ENCODE data around the gene SLC25A29.
"Not testable (repeated sequence)": the region's sequence is repeated elsewhere in the genome, so short reads cannot be mapped to it uniquely, and the experiment has no call there.

Gene SLC25A29

DNA sequence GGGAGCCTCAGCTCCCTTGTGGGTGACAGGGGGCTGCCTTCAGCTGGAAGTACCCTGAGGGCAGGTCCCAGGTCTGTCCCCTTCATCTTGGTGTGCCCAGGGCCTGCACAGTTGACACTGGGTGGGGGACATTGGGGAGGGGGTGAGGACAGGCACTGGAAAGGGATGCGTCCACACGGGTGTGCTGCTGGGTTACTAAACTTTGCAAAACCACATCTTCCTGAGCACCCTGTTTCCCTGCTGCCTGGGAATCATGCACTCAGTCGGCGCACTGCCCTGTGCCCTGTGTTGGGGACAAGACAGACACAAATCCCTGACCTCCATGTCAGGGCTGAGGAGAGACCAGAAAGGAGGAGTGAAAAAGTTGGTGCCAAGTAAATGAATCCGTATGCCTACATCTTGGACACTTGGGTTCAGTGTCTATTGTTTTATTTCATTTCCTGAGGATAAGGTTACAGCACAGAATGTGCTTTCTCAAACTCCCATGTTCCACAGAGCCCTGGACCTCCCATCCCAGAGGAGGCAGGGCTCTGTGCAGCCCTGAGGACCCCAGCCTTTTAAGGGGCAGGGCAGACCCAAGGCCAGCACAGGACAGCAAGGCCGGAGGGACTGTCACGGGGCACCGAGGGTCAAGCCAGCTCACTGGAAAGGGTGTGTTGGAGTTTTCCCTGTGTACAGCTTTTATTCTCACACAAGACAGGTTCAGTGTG is 2.9 kb upstream of the SLC25A29 start:
- no peak for DNase-seq

DNA sequence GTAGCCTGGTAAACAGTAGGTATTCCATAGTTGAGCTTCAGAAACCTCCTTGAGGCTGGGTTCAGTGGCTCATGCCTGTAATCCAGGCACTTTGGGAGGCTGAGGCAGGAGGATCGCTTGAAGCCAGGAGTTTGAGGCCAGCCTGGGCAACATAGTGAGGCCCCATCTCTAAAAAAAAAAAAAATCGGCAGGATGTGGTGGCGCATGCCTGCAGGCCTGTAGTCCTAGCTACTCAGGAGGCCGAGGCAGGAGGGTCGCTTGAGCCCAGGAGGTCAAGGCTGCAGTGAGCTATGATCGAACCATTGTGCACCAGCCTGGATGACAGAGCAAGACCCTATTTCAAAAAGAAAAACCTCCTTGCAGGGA is 2.2 kb upstream of the SLC25A29 start:
- not testable (repeated sequence) for DNase-seq

DNA sequence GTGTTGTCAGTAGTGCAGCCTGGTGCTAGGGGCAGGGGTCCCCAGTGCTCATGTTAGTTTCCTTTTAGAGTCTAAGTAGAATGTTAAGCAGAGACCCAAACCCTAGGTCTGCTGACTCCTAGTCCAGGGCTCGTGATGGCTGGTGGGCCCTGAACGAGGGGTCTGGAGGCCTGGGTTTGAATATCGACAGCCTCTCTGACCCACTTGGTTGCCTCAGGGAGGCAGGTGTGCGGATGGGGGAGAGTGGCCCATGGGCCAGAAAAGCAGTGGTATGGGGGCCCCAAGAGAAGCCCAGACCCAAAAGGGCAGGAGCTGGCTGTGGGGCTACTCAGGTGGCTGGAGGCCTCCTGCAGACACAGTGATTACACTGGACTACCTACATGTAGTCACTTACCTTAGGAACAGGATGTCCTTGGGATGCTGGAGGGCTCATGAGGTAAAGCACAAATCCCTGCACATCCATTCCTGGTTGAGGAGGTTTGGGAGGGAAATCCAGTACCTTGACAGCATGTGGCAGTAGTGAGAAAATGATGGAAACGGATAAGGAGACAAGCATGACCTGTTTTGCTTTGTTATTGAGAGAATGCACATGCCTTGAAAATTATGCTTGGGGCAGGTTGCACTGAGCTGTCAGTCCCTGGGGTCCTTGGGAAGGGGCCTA is 1.7 kb upstream of the SLC25A29 start:
- peak in 1 of 3 experiments; percentile 29 for DNase-seq

DNA sequence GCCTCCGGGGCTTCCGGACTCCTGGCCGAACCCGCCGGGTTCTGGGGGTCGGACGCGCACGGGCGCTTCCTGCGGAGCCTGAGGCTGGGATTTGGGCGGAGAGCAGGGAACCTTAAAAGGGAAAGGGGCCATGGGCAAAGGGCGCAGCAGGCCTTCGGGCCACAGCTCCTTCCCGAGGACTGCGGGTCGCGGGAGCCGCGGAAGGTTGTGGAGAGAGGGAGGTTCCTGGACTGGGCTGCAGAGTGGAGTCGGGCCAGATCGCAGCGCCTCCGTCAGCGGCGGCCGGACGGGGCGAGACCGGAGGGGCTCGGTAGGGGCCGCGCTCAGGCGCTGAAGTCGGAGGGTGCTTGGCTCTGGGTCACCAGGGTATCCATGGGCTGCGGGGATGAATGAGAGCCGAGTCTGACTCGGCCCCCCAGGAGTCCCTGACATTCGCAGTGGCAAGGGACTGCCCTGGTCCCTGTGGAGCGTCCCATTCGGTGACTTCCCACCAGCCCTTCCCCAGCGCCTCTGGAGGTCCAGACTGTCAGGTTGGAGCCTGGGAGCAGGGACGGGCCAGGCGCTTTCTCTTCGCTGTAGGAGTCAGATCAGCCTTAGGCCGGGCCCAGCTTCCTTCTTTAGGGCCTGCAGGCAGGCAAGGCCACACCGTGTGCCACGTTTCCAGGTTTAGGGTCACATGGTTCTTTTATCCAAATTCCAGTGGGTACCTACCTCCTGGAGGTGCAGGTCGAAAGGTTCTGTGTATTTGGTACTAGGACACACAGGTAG is 938 bp upstream of the SLC25A29 start:
- DNase-seq: peak in 1 of 3 experiments; percentile 63

DNA sequence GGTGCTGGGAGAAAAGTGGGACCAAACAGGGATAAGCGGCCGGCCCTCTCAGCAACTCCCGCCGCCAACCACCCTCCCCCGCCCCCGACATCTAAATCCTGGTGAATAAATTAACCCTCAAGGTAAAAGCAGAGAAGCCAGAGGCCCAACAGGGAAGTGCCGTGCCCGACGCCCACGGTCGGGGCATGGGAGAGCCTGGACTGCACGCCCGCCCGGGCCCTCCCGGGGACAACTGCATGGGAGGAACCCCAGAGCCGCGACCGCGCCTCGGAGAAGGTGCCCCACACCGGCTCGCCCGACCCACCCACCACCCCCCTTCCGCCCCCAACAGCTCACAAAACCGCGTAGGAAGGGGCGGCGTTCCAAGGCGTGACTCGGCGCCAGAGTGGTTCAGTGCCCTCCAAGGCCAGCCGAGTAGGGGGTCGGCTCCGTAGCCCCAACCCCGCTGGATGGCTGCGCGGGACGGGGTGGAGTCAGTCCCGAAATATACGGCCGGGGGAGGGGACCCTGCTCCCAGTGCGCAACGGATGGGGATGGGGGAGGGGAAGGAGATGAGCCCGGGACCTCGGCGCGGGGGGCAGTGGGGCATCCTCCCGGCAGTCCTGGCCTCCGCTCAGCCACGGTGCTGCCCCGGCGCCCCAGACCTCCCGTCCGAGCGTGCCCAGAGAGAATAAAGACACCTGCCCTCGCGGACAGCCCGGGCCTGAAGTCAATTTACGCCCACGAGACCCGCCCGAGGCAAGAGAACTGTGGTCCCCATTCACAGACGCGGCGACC is 732 bp downstream of the SLC25A29 start:
- peak in 2 of 3 experiments; percentile 55 to 76 for DNase-seq

DNA sequence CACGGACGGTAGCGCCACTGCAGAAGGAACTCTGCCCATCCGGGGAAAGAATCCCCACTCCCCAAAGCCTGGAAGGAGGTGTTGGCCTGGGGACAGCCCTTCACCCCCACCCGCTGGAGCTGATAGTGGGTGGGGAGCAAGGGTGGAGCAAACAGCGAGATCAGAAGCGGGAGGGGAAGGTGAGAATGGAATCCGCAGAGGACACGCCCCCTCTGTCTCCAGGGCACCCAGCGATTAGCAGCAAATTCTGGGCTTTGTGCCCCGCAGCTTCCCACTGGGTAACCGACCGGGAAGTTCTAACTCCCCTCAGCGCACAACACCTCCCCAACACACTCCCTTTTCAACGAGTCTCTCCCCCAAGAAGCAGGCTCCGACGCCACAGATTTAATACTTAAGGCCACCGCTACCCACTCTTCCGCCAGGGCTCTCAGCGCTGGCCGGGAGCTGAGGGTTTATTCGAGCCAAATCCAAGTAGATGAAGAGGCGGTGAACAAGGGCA is 1.4 kb downstream of the SLC25A29 start:
- peak; percentile 62 to 83 (median 81) for DNase-seq

DNA sequence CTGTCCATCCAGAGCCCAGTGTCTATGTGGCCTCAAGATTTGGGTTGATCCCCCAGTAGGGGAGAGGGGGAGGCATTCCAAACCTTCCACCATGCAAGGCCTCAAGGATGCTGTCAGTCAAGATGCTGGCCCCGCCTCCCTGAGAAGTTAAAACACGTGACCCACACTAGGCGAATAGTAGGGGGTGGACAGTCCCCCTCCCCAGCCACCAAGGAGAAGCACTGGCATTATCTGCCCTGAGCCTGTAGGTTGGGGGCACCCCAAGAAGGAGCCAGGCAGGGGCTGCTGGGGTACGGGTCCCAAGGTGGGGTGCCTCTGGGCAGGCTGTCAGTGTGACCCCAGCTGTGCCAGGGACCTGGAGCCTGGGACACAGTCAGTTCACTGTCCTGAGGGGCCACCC is 2.3 kb downstream of the SLC25A29 start:
- DNase-seq: no peak

DNA sequence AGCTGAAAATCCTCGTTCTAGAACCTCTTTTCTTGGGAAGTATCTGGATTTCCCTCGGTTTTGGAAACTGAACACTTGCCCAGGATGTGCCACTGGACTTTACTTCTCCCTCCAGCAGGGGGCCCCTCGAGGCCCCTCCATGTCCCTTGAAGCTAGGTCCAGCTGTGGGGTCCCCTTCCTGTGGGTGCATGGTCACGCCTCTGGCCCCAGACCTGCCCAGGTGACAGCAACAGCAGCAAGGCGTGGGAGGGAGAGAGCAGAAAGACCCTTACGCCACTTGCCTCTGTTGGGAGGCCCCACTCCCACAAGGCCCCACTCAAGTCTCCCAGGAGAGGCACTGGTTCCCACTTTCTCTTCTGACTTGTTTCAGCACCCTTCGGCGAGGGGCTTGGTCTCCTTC is 3.1 kb downstream of the SLC25A29 start:
- peak in 1 of 3 experiments; percentile 33 for DNase-seq

DNA sequence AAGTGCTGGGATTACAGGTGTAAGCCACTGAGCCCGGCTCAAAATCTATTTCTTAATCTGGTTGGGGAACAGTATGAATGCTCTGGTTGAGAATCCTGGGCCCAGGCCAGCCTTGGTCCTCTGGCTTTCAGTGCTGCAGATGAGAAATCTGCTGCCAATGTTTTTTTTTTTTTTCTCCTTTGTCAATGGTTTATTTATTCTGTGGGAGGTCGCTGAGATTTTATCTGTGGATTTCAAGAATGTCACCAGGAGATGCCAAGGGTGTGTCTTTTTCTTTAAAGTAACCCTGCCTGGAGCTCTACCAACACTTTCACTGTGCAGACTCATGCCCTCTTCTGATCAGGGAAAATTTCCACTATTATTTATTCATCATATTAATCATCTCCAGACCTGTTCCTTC is 3.6 kb downstream of the SLC25A29 start:
- no peak for DNase-seq

DNA sequence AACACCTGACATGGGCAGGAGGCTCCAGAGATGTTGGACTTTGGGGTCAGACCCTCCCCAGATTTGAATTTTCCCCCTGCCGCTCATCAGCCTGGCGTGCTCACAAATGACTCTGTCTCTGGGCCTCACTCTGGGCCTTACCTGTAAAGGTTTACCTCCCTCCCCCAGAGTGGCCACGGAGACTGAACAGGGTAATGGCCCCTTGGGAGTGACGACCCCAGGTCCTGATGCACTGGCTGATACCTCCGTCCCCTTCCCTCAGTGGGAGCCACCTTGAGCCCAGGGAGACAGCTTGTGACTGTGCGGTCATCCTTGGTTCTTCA is 7.0 kb downstream of the SLC25A29 start:
- no peak for DNase-seq

DNA sequence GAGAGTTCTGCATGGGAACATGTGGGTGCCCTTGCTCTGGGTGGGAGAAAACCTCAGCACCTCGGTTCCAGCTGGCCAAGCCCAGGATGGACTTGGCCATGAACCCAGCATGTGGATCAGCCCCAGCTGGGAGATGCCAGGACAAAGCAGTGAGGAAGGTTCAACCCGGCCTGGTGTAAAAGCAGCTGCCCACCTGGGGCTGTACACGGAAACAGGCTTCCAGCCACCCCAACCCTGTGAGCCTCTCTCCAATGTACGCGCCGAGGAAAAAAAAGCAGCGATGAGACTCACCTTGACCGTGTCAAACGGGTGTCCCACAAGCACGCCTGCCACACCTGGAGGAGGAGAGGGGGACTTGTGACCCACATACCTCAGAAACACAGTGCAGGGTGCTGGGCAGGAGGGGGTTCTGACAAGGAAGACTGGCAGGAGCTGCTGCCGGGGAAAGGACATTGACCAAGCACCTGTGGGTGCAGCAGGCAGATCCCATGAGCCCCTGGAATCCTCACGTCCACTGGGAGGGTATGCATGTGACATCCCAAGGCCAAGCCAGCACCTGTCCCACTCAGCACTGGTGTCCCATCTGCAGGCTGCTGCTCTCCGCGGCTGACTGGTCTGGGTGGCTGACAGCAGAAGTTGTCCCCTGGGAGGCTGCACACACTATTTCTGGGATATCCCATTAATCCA is 7.5 kb downstream of the SLC25A29 start:
- DNase-seq: no peak

DNA sequence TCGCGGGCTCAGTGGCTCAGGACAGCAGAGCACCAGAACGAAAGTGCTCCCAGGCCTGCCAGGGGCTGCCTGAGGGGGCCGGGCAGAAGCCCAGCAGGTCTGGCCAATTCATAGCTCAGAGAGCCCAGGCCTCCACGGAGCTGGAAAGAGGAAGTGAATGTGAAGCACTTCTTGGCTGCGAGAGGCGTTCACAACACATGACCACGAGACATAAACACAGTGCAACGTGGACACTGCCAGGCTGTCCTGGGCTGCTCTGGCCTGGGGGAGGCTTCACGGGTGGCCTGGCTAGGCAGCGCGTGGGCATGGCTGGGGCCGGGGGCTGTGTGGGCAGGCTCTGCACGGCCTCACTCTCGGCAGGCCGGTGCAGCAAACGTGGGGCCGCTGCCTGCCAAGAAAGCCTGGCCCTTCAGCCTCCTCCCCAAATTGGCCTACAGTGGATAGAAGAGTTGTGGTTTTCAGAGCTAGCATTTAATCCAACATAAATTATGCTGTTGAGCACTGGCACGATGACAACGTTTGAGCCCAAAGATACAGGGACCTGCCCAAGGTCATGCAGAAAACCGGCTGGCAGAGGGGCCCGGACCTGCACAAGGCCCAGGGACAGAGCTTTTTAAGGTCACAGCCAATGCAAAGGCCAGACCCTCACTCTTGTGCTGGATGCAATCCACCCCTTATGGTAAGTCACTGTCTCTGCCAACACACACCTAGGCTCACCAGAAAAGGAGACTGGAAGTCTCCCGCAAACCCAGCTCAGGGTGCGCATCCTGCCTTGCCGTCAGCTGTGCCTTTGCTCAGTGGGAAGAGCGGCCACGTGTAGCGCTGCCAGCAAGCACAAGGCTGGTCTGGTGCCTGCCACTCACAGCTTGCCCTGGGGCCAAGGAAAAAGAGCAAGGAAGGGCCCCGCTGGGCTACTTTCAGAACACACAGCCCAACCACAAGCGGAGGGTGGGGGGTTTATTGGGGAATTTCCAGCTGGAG is 8.6 kb downstream of the SLC25A29 start:
- no peak for DNase-seq

DNA sequence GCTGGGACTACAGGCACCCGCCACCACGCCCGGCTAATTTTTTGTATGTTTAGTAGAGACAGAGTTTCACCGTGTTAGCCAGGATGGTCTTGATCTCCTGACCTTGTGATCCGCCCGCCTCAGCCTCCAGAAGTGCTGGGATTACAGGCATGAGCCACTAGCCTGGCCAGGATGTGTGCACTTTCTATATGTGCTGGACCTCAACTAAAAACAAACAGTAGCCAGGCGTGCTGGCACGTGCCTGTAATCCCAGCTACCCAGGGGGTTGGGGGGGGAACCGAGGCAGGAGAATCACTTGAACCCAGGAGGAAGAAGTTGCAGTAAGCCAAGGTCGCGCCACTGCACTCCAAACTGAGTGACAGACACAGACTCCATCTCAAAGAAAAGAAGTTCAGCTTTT is 9.5 kb downstream of the SLC25A29 start:
- DNase-seq: not testable (repeated sequence)

DNA sequence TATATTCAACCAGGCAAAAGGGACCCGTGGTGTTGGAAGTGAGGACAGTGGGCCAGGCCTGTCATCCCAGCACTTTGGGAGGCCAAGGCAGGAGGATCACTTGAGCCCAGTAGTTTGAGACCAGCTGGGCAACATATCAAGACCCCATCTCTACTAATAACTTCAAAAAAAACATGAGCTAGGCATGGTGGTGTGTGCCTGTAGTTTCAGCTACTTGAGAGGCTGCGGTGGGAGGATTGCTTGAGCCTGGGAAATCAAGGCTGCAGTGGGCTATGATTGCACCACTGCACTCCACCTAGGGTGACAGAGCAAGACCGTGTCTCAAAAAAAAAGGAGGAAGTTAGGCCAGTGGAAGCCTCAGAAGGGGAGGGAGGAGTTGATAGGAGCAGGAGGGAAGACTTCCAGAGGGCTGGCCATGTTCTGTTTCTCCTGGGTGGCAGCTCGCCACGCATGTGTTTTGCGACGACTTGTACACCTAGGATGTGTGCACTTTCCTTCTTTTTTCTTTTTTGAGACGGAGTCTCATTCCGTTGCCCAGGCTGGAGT is 10.1 kb downstream of the SLC25A29 start:
- DNase-seq: no peak

DNA sequence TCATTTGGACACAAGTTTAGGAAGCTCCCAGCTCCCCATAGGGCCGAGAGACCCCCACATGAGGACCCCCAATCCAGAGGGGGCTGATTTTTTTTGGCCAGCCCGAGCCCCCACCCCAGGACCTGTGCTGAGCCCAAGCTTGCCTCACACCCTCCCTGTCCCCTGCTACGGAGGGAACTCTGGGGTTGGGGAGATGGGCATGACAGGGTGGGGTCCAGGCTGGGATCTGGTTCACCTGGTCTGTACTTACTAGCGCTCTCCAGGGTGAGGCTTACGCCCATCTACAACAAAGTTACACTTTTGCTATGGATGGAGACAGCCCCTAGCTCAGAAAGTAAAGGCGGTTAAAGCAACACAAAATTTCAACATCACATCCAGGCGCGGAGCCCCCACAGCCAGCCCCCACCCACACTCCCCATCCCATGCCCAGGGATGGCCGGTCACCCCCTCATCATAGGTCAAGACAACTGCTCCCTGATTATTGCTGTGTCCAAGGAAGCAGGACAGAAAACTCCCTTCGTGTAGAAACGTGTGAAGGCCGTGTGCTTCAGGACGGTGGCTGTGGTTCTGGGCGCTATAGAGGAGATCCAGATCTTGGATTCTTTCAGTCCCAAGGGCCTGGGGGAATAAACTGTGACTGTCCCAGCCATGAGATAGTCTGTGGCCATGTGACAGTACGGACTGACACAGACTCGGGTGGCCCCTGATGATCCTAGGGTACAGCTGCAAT is 10.7 kb downstream of the SLC25A29 start:
- DNase-seq: no peak

DNA sequence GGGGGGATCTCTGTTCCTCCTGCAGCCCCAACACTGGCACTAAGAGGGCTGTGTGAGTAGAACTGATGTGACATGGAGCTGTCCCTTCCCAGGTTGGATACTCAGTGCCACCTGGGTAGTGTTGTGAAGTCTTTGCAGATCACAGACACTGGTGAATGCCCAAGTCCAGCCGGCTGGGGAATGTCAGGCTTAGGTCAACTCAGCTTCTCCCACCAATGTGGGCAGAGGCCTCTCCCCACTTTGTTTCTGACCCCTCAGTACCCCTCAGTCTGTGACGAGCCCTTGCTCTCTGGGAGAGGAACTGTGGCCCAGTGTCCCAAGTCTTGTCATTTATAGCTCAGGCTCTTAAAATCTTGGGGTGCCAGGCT is 11.3 kb downstream of the SLC25A29 start:
- no peak for DNase-seq

DNA sequence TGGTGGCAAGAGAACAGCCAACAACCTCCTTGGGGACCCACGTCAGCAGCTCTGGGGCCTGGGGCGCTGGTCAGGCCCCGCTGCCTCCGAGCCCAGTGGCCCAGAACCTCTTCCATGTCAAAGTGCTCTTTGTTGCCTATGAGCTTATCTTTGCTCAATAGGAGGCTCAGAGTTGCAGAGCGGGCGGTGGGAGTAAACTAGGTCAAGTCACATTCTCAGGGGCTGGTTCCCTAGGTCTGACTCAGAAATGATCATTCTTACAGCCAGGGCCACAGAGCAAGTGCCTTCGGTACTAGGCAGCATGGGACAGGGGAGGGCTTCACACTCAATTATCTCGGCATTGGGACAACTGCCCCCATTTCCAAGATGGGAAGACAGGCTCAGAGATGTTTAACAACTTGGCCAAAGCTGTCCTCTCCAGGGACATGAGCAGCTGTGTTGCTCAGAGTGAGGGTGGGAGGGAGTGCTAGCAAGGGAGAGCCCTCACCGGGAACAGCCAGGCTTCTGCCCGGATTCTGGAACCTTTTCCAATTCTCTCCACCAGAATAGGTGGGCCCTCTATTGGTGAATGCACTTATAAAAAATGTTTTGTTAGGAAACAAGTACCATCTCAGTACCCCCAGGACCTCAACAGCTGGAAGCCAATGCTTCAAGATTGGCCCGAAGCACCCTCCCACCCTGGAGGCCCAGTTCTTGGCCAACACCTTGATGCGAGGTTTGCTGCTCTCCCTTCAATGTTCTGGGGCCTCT is 11.9 kb downstream of the SLC25A29 start:
- DNase-seq: no peak

DNA sequence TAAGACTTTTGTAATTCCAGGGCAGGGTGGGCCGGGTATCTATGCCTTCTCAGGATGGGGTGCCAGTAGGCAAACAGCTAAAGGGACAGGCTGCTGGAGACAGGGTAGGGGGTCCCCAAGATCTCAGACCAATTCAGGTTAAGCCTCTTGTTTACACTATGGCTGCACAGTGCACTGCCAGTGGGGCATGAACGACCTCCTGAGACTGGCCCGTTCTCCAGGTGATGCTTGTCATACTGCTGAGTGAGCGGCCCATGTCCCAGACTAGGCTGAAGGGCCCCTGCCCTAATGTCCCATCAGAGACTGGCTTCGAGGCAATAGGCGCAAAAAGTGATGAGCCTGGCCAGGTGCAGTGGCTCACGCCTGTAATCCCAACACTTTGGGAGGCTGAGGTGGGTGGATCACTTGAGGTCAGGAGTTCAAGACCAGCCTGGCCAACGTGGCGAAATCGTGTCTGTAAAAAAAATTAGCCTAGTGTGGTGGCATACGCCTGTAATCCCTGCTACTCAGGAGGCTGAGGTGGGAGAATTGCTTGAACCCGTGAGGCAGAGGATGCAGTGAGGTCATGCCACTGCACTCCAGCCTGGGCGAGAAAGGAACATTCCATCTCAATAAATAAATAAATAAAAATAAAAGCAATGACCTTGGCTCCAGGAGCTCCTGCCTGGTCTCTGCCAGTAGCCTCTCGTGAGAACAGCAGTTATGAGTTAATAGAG is 12.6 kb downstream of the SLC25A29 start:
- DNase-seq: no peak
